PC-9 (cell line): ENCODE measurements around the gene MCTP1.

Experiments used
- EZH2 ChIP-seq: fragments of 200-600 bp; sonication (generic); IDR thresholded peaks from 2 replicates; pipeline ENCODE4 v1.8.0; 2017; ENCODE audit warnings: antibody characterized with exemption, low read depth
- TF ChIP-seq, protein P1 (sequence below): fragments of 200-600 bp; sonication (generic); conservative IDR thresholded peaks from 2 replicates; pipeline ENCODE4 v1.6.1; 2017; ENCODE audit warnings: mixed run types, antibody characterized with exemption, mild to moderate bottlenecking, moderate library complexity

- TF ChIP-seq, protein P1, sequence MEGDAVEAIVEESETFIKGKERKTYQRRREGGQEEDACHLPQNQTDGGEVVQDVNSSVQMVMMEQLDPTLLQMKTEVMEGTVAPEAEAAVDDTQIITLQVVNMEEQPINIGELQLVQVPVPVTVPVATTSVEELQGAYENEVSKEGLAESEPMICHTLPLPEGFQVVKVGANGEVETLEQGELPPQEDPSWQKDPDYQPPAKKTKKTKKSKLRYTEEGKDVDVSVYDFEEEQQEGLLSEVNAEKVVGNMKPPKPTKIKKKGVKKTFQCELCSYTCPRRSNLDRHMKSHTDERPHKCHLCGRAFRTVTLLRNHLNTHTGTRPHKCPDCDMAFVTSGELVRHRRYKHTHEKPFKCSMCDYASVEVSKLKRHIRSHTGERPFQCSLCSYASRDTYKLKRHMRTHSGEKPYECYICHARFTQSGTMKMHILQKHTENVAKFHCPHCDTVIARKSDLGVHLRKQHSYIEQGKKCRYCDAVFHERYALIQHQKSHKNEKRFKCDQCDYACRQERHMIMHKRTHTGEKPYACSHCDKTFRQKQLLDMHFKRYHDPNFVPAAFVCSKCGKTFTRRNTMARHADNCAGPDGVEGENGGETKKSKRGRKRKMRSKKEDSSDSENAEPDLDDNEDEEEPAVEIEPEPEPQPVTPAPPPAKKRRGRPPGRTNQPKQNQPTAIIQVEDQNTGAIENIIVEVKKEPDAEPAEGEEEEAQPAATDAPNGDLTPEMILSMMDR = no peak
- TF ChIP-seq EZH2 = no peak
These were observed 536.7 kb downstream of the MCTP1 start for GRCh38 chr5:94748212-94748611.
